OCI-LY1 (cell line): ENCODE results near the gene LPIN3.

Source experiments
- CTCF ChIP-seq: fragments of 200-600 bp; sonication (generic), shearing (Covaris generic); IDR thresholded peaks from 2 replicates; pipeline ENCODE4 v1.5.1; 2017; ENCODE audit warnings: mild to moderate bottlenecking, antibody characterized with exemption, low read length, moderate library complexity, mixed read lengths
- EZH2 ChIP-seq: fragments of 200-600 bp; sonication (generic), shearing (Covaris generic); IDR thresholded peaks from 2 replicates; pipeline ENCODE4 v1.8.0; 2017; ENCODE audit warnings: borderline replicate concordance, mixed run types, mild to moderate bottlenecking, antibody characterized with exemption, low read length, moderate library complexity, mixed read lengths

GRCh38 chr20:41314386-41314785 is 26.2 kb upstream of the LPIN3 start:
- TF ChIP-seq CTCF (no peak), EZH2 (no peak)
